Middle frontal gyrus (tissue), 1 donor: Measurements from ENCODE around the gene SMG6.

Experiments used
- DNase-seq: peaks from one replicate; pipeline ENCODE4 v3.0.0-alpha.2; 2015; ENCODE audit warnings: low spot score; ENCODE audit errors: extremely low spot score

SMG6 gene

DNA sequence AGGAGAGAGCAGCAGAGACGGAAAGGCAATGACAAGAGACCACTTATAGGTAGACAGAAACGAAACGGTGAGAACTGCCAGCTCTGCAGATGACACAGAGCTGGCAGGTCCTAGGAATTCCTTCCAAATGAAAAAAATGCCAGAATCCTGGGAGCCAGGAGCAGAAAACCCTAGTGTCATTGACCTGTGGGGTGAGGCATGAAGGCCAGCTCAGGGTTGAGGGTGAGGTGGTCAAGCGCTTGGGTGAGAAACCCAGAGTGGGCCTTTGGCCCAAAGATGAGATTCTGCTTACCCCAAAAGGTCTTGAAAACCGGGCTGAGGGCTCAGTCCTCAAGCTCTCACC lies 239.5 kb downstream of the SMG6 start:
- no peak for DNase-seq

DNA sequence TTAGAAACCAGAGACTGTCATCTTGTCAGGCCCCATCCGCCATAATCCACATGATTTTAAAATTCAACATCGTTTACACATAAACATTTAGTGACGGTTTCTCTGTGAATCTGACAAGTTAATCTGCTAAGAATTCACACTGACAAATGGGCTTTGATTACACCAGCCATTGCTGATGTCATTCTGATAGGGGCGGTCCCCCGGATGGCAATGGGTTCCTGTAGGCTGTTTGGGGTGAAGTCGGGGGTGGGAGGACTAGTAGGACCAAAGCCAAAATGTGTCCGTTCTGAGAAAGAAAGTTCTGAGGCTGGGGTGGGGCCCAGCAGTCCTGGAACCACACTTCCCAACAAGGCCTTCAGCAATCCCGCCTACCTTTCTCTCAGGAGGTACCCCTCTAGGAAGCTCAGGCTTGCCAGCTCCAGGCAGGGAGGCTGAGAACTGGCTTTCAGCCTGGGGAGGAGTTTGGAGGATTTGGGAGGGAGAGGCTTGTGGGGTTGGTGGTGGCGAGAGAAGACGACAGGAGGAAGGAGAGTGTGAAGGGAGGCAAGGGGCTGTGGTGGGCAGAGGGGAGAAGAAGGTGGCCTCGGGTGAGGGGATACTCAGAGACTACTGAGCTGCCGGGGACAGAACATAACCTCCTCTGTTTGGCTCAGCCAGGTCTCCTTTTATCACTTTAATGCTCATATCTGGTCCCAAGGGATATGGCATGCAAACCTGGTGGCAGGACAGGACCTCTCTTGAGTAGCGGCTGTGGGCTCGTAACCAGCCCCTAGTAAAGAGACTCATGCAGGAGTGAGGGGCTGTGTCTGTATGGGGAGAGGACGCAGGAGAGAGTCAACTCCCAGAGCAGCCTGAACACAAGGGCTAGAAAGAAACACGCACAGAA lies 240.1 kb downstream of the SMG6 start:
- no peak for DNase-seq

DNA sequence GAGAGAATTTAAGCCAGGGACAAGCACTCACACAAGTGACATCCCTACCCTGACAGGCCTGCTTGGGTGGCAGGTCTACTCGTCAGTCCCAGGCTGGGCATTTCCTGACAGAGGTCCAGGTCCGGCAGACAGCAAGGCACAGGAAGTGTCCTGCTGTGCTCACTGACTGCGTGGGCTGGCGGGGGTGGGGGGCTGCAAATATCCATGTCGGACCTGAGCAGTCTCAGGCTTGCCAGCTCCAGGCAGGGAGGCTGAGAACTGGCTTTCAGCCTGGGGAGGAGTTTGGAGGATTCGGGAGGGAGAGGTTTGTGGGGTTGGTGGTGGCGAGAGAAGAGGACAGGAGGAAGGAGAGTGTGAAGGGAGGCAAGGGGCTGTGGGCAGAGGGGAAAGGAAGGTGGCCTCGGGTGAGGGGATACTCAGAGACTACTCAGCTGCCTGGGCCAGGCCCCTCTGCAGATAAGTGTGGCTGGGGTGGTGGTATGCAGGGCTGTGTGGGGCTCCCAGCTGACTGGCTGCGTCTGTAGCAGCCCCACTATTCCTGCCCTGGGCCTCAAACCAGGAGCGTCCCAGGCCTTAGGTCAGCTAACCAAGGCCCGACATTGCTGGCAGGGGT lies 240.9 kb downstream of the SMG6 start:
- no peak for DNase-seq

DNA sequence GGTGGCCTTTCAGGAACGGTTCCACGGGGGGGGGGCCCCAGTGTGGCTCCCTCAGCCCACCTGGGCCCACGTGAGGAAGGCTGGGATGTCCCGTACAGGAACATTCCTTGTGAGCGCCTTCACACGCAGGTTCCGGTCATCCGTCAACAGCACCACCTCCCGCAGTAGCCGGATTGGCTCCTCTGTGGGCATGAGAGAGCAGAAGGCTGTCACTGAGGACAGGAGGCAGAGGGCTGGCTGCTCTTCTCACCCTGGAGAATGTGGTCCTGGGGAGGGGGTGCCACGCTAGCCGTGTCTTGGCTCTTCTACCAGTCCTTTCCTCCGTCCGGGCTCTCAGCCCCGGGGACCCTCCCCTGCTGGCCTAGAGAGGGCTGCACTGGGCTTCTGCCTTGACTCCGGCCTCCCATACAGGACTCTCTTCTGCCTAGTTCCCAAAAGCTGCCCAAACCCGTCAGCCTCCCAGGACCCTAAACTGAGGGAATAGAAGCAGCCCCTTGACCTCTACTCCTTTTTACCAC lies 242.1 kb downstream of the SMG6 start:
- DNase-seq: no peak

DNA sequence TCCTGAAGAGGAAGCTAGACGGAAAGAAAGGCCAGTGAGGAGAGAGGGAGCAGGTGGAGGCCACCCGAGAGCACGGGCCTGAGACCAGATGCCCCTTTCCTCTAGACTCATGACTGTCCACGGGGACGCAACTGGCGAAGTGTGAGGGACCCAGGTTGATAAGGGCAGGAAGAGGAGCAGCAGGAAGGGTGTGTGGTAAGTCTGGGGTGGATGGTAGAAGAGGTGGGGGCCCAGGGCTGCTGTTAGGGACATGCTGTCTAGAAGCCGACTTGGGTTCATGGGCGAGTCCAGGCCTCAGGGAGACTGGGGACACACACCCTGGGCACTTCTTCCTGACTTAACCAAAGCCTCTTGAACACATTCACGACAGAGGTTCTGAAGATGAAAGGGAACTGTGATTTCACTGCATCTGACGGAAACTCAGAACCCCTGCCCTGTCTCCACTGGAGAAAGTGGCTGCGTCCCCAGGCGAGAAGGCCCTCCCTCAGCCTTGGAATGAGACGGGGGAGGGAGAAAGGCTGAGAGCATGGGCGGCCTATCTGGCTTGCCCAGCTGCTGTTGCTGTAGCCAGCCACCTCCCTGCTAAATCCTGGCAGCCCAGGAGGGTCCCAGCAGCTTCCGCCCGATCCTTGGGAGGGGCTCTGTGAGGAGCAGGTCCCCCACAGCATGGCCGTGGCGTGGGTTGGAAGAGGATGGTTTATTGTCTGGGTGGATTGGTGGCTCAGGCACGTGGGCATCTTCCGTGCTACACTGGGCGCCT lies 242.7 kb downstream of the SMG6 start:
- DNase-seq: no peak

DNA sequence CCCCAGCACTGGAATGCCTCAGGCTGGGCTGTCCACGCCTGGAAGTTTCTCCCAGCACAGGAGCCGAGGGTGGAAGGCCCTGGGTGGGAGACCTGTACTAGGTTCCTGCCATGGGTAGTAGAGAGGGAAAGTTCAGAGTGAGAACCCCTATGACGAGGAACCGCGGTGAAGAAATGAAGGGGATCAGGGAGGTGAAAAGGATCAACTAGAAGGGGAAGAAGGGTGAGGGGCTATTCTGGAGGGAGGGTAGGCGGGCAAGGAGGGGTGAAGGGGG lies 243.3 kb downstream of the SMG6 start:
- no peak for DNase-seq

DNA sequence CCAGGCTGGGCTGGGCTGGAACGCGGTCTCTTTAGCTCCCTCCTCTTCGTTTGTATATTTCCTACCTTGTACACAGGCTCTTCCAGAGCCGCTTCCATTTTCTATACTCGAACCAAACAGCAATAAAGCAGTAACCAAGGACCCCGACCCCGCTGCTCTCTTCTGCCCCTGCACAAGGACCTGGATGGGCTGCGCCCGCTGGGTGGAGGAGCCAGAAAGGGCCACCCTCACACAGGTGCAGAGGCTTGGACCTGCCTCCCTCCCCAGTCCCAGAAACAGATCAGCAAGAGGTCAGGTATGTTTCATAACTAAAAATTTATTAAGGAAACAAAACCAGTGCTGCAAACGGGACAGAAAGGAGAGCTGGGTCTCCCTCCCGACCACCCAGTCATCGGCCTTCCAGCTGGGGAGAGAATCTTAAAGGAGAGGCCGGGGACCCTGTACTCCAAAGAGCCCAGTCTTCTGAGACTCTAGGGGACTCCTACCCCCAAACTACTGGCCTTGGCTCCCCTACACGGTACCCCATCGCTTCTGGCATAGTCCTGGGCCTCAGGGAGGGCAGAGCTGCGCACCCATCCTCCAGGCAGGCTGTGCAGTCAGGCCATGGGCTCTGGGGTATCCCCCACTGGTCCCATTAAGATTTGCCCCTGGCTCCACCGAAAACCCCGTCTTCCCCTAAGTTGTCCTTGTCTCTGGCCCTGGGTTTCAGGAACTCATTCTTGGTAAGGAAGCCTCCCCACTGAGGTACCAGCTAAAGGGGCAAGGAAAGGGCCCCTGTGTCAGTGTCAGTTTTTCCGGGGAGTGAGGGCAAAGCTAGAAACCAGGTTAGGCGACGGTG lies 243.8 kb downstream of the SMG6 start:
- no peak for DNase-seq

DNA sequence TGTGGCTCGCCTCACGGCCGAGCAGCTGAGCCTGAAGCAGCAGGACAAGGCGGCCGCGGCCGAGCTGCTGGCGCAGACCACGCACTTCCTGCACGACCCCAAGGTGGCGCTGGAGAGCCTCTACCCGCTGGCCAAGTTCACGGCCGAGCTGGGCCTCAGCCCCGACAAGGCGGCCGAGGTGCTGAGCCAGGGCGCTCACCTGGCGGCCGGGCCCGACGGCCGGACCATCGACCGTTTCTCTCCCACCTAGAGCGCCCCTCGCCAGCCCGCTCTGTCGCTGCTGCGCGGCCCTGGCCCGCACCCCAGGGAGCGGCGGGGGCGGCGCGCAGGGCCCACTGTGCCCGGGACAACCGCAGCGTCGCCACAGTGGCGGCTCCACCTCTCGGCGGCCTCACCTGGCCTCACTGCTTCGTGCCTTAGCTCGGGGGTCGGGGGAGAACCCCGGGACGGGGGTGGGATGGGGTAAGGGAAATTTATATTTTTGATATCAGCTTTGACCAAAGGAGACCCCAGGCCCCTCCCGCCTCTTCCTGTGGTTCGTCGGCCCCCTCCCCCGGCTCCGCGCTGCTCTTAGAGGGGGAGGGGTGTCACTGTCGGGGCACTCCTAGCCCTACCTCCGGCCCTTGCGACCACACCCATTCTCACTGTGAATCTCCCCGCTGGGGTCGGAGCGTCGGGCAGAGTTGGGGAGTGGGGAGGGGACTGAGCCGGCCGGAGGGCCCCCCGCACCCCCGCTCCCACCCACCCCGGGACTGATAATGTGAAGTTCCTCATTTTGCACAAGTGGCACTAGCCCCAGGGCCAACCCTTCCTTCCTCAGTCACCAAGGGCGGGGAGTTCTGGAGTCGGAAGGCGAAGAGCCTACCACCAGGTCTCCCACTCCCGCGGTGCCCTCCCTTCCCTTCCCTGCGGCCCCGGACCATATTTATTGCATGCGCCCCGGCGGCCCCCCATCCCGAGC lies 244.7 kb downstream of the SMG6 start:
- DNase-seq: no peak

DNA sequence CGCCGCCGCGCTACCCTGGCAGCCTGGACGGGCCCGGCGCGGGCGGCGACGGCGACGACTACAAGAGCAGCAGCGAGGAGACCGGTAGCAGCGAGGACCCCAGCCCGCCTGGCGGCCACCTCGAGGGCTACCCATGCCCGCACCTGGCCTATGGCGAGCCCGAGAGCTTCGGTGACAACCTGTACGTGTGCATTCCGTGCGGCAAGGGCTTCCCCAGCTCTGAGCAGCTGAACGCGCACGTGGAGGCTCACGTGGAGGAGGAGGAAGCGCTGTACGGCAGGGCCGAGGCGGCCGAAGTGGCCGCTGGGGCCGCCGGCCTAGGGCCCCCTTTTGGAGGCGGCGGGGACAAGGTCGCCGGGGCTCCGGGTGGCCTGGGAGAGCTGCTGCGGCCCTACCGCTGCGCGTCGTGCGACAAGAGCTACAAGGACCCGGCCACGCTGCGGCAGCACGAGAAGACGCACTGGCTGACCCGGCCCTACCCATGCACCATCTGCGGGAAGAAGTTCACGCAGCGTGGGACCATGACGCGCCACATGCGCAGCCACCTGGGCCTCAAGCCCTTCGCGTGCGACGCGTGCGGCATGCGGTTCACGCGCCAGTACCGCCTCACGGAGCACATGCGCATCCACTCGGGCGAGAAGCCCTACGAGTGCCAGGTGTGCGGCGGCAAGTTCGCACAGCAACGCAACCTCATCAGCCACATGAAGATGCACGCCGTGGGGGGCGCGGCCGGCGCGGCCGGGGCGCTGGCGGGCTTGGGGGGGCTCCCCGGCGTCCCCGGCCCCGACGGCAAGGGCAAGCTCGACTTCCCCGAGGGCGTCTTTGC lies 245.6 kb downstream of the SMG6 start:
- DNase-seq: no peak

DNA sequence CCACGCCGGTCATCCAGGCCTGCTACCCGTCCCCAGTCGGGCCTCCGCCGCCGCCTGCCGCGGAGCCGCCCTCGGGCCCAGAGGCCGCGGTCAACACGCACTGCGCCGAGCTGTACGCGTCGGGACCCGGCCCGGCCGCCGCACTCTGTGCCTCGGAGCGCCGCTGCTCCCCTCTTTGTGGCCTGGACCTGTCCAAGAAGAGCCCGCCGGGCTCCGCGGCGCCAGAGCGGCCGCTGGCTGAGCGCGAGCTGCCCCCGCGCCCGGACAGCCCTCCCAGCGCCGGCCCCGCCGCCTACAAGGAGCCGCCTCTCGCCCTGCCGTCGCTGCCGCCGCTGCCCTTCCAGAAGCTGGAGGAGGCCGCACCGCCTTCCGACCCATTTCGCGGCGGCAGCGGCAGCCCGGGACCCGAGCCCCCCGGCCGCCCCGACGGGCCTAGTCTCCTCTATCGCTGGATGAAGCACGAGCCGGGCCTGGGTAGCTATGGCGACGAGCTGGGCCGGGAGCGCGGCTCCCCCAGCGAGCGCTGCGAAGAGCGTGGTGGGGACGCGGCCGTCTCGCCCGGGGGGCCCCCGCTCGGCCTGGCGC lies 246.3 kb downstream of the SMG6 start:
- no peak for DNase-seq

DNA sequence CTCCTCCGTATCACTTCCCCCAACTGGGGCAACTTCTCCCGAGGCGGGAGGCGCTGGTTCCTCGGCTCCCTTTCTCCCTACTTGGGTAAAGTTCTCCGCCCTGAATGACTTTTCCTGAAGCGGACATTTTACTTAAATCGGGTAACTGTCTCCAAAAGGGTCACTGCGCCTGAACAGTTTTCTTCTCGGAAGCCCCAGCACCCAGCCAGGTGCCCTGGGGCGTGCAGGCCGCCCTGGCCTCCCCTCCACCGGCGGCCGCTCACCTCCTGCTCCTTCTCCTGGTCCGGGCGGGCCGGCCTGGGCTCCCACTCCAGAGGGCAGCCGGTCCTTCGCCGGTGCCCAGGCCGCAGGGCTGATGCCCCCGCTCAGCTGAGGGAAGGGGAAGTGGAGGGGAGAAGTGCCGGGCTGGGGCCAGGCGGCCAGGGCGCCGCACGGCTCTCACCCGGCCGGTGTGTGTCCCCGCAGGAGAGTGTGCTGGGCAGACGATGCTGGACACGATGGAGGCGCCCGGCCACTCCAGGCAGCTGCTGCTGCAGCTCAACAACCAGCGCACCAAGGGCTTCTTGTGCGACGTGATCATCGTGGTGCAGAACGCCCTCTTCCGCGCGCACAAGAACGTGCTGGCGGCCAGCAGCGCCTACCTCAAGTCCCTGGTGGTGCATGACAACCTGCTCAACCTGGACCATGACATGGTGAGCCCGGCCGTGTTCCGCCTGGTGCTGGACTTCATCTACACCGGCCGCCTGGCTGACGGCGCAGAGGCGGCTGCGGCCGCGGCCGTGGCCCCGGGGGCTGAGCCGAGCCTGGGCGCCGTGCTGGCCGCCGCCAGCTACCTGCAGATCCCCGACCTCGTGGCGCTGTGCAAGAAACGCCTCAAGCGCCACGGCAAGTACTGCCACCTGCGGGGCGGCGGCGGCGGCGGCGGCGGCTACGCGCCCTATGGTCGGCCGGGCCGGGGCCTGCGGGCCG lies 247.1 kb downstream of the SMG6 start:
- DNase-seq: no peak

DNA sequence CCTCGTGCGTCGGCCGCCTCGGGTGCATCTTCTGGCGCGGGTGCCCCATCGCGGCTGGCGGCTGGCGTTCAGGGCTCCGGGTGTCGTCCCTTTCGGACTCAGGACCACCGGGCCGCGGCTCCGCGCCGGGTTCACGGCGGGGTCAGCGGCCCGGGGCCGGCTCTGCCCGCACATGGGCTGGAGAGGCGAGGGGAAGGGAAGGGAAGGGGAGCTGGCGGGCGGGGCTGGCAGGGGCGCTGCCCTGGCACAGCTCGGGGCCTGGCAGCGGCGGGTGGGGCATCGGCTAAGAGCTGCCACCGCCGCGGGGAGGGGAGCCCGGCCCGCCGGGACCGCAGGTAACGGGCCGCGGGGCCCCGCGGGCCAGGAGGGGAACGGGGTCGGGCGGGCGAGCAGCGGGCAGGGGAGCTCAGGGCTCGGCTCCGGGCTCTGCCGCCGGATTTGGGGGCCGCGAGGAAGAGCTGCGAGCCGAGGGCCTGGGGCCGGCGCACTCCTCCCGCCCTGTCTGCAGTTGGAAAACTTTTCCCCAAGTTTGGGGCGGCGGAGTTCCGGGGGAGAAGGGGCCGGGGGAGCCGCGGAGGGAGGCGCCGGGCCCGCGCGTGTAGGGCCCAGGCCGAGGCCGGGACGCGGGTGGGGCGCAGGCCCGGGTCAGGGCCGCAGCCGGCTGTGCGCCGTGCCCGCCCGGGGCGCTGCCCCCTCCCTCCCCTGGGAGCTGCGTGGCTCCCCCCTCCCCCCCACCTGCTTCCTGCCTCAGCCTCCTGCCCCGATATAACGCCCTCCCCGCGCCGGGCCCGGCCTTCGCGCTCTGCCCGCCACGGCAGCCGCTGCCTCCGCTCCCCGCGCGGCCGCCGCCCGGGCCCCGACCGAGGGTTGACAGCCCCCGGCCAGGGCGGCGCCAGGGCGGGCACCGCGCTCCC lies 248.0 kb downstream of the SMG6 start:
- no peak for DNase-seq

DNA sequence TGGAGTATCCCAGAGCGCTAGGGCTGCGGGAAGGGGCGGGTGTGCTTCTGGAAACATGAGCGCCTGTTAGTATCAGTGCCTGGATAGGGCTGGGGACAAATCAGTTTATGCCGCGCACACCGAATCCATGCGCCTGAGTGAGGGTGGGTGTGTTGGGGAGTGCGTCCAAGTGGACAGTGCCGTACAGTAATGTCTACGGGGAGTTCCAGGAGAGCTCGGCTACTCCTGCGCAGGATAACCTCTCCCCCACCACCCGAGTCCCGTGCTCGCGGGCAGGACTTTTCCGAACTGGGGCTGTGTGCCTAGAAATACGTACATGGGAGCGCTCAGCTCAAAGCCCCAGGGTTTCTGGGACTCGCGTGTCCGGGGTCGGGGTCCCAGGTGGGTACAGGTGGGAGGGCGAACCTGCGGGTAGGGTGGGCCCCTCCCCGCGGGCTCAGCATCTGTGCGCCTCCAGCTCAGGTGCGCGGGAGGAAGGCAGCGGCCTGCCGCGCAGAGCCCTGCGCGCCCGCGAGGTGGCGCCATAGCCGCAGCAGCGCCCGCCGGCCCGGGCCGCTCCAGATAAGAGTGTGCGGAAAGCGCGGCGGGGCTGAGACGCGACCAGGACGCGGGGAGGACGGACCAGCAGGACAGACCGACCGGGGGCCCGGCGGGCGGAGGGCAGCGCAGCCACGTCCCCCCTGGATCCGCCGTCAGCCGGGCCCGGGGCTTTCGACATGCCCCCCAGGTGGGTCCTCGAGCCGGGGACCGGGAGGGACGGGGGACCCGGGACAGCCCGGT lies 248.9 kb downstream of the SMG6 start, which contains the start of gene HIC1:
Gene HIC1, plus strand, starts transcription at position 592 of the 780 bp plus-strand sequence. CDS start 1,588 bp downstream, outside the sequence.
- no peak for DNase-seq

DNA sequence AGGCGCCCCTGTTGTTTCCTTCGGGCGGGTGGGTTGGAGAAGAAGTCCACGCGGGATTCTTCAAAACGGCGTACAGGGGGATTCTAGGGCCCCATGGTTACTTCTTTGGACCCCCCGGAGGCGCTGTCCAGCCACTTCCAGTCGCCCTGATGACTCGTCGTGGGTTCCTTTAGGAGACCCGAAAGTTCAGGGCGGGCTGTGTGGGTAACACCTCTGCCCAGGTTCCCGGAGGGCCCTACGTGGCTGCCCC lies 249.4 kb downstream of the SMG6 start:
- DNase-seq: no peak

DNA sequence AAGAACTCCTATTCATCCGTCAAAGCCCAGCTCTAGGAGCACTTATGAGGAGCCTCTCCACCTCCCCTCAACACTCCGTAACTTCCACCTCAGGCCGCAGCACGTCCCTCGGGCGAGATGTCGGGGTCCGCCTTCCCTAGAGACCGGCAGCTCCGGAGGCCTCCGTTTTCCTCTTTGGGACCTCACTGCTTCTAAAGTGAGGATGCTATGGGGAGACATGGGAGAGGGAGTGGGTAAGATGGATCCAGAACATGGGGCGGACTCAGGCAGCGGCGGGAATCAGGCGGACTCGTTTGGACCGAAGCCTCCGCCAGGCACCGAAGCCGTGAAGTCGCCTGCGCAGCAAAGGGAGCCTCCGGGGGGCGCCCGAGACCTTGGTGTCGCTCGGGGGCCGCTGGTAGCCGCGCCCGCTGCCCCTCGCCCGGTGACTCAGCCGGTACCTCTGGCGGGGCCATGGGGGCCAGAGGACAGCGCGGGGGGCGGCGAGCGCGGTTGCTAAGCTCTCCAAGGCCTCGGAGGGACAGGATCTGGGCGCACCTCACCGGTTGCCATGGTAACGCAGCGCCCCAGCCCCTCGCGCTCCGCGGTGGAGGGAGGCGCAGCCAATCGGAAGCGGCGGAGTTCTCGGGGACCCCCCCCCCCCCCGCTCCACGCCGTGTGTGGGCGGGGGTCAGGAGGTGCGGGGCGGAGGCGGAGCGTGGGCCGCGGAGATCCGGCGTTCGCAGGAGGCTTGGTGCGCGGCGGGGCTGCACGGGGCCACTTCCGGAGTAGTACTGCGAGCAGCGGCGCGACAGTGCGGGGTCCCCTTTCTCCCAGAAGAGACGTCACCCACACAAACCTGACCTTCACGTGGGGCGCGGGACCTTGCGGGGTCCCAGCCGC lies 250.0 kb downstream of the SMG6 start:
- no peak for DNase-seq
